Activated T-cell treated with anti-CD3 and anti-CD28 coated beads for 48 hours (primary cell): ENCODE data around the gene KRTAP4-9.
"Not testable (repeated sequence)": the region's sequence is repeated elsewhere in the genome, so short reads cannot be mapped to it uniquely, and the experiment has no call there.

ENCODE experiments used
- DNase-seq: peaks from one replicate; pipeline ENCODE4 v3.0.0-alpha.2; 2020; ENCODE audit warnings: low read depth

The KRTAP4-9 gene

DNA sequence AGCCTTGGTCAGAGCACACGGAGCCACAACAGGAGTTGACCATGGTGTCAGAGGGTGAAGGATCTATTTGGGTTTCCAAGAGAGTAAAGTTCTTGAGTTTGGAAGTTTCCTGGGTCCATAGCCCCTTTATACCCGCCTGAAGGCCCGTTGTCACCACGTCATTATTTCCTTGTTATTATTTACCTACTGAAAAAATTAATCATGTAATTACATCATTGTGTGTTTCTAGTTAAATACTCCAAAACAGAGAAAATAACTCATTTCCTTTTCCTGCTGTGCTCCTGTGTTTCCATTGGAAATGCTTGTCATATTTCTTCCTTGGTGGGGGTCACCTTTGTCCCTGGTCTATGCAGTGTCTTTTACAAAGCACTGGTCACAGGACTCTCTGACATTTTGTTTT is 7.1 kb upstream of the KRTAP4-9 start, which contains the start of gene KRTAP4-8:
KRTAP4-8 (minus strand) TSS at position 101 of the 400 bp plus-strand sequence; CDS start at position 43, 58 bp downstream.
- no peak for DNase-seq

DNA sequence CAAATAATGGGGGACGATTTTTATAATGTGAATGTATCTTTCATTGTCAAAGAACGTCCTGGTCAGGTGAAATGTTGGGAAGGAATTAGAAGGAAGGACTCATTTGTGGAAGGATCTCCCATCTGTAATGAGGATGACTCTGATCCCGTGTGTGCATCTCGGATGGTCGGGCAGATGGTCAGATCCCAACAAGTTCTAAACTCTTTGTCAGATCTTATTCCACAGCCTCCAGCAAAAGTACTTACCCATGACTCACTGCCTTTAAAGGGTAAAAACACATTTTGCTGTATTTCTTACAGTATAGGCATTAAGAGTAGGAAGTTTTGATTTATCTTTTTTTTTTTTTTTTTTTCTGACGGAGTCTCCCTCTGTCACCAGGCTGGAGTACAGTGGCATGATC is 6.7 kb upstream of the KRTAP4-9 start:
- no peak for DNase-seq

DNA sequence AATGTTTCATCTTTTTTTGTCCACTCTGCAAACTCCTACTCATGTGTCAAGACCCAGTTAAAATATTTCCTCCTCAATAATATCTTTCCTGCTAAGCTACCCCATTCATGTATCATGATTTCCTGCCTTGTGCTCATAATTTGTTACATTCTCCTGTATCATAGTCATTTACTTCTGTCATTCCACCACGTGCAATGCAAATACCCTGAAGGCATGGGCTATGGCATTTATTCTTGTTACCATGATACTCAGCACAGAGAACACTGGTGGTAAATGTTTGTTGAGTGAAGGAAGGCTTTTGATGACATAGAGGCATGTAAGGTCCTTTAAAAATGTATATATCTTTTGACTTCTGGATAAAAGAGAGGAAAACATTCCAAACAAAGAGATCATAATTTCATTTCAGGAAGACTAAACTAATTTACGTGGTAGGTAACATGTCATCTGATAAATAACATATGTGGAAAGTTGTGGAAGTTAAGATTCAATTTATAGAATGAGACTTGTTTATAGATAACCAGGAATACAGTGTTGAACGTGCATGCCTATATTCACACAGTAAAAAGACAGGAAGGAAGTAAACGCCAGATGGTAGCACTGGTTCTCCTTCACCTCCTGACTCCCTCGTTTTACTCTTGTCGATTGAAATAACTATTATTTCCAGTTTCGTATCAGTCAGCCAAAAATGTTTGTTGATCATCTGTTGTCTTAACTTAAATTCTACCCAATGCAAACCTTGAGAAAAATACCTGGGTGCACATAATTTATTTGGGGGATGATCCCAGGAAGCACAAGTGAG is 5.3 kb upstream of the KRTAP4-9 start:
- DNase-seq, result not testable (repeated sequence)

DNA sequence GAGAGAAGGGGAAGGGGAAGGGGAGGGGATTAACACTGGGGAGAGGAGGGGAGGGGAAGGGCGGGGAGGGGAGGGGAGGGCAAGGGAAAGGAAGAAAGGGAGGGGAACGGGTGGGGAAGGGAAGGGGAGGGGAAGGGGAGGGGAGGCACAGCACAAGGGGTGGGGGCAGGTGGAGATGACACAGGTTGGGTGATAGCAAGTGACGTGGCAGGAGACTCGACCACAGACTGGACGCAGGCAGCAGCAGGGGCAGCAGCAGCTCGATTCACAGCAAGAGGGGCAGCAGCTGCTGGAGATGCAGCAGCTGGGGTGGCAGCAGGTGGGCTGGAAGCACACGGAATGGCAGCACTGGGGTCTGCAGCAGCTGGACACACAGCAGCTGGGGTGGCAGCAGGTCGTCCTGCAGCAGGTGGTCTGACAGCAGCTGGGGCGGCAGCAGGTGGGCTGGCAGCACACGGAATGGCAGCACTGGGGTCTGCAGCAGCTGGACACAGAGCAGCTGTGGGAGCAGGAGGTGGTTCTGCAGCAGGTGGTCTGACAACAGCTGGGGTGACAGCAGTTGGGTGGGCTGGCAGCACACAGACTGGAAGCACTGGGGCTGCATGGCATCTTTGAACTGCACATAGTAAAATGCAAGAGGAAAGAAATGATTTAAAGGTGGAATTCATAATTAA is 3.5 kb upstream of the KRTAP4-9 start, which contains the start of gene KRTAP4-16:
KRTAP4-16 (minus strand) TSS at position 624 of the 674 bp plus-strand sequence; CDS start at position 624, 0 bp downstream.
- no peak for DNase-seq

DNA sequence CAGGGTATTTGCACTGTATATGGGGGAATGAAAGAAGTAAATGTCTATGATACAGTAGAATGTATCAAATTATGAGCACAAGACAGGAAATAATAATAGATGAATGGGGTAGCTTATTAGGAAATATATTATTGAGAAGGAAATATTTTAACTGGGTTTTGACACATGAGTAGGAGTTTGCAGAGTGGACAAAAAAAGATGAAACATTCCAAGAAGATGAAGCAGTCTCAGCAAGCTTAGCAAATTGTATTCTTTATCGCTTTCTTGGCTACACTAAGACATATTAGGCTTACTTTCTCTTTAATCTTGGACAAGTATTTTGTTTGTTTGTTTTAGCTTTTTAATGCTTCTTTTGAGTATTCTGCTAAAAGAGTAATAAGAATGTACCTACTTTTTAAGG is 1.3 kb upstream of the KRTAP4-9 start:
- DNase-seq, result no peak

DNA sequence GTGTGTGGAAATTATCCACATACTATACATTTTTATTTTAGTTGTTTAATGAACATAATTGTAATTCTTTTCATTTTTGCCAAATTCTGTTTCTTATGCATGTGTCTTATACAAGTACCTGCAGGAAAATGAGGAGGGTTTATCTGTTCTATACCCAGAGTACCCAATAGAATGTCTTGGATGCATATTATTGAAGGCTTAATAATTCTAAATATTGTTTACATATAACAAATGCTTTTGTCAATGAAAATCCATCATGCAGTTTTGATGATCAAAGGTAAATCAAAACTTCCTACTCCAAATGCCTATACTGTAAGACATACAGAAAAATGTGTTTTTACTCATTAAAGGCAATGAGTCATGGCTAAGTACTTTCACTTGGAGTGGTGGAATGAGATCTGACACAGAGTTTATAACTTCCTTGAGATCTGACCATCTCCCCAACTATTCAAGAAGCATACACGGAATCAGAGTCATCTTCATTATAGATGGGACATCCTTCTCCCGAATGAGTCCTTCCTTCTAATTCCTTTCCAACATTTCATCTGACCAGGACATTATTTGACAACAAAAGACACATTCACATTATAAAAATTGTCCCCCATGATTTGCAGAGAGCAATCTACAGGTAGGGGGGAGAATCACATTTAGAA is 677 bp upstream of the KRTAP4-9 start:
- DNase-seq, result not testable (repeated sequence)

DNA sequence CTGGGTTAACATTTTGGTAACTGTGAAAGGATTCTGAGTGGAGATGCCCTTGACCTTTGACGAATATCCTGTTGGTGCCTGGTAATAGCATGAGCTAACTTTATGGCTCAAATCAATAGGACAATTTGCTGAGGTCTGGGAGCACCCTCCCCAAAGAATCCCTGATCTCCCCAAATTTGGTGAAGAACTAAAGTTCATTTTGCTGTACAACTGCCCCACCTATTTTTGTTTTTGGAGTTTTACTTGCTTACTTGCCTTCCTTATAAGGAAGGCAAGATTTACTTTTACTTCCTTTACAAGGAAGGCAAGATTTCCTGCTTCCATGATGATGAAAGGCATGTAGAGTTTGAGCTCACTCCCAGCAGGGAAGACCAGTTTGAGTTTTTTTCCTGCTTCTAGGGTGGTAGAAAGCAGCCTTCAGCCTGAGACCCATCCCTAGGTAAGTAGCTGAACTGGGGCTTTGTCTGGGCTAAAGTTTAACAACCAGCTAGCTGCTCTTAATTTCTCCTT is 2.8 kb downstream of the KRTAP4-9 start:
- DNase-seq, result no peak

DNA sequence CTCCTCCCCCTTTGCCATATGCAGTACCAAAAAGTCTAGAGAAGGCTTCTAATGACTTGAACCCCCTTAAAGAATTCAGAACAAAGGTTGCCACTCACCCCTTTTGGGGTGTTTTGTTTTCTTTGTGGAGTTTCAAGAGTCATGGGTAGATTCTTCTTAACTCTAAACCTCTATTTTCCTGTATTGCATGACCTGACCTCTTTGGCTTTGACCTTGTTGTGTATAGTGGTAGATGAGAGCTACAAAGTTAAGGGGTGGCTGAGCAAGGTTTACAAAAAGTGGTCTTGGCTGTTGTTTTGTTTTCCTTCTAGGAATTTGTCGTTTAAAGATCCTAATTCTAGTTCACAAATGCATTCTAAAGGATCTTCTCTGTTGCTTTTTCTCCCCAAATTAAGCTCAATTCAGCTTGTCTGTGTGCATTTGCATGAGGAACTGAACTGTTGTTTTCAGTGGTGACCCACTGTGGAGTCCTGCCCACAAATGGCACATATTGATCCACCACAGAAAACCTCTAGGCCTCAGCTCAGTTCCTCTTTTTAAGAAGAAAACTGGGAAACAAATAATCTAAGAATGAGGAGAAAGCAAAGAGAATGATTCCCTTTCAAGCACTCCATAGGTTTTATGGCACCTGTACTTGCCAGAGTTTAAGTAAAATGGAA is 3.7 kb downstream of the KRTAP4-9 start:
- DNase-seq, result not testable (repeated sequence)

DNA sequence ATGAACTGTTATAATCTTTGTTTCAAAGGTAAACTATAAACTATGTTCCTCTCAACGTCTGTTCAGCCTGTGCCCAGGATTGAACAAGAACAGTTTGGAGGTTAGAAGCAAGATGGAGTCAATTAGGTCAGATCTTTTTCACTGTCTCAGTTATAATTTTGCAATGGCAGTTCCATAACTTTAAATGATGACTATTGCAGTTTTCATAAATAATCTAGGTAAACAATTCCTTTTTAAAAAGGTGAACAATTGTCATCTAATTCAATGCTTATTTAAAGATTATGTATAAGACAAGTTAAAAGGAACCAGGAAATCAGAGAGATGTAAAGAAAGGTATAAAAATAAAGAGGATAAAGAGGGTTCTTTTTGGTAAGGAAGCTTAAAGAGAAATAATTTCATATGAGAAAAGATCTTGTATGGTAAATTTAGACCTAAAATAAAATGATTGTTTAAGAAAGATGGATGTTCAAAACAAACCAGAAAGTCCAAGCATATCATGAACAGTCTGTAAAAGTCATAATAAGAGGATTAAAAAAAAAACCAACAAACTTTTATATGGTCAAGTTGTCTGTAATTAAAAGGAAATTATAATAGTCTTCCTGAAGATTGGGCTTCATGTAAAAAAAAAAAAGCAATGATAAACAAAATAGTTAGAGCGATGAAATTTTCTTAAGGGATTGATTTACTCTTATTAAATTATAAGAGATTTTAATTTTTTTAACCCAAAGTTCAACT is 6.1 kb downstream of the KRTAP4-9 start:
- DNase-seq, result no peak

DNA sequence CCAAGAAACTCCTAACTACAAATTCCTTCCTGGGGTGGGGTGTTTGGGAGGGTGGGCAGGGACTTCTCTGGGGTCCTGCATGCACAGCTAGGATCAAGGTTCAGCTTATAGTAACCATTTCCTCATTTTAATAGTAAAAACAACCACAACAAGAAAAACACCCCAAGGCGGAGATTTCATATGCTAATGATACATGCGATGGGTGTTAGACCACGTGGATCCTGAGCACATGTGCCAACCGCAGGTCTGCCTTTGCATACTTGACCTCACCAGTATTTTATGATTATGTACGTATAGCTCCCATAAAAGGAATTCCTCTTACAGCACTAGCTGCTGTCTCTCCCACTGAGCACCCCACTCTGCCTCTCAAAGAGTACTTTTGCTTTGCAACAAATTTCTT is 11.1 kb downstream of the KRTAP4-9 start:
- no peak for DNase-seq

DNA sequence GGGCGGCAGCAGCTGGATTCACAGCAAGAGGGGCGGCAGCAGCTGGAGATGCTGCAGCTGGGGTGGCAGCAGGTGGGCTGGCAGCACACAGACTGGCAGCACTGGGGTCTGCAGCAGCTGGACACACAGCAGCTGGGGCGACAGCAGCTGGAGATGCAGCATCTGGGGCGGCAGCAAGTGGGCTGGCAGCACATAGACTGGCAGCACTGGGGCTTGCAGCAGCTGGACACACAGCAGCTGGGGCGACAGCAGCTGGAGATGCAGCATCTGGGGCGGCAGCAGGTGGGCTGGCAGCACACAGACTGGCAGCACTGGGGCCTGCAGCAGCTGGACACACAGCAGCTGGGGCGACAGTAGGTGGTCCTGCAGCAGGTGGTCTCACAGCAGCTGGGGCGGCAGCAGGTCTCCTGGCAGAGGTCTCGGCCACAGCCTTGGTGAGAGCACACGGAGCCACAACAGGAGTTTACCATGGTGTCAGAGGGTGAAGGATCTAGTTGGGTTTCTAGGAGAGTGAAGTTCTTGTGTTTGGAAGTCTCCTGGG is 12.7 kb downstream of the KRTAP4-9 start, which contains the start of gene KRTAP4-11:
KRTAP4-11 (minus strand) TSS at position 528 of the 541 bp plus-strand sequence; CDS start at position 470, 58 bp downstream.
- DNase-seq, result not testable (repeated sequence)

DNA sequence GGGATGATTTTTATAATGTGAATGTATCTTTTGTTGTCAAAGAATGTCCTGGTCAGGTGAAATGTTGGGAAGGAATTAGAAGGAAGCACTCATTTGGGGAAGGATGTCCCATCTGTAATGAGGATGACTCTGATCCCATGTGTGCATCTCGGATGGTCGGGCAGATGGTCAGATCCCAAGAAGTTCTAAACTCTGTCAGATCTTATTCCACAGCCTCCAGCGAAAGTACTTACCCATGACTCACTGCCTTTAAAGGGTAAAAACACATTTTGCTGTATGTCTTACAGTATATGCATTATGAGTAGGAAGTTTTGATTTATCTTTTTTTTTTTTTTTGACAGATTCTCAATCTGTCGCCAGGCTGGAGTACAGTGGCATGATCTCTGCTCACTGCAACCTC is 13.5 kb downstream of the KRTAP4-9 start:
- DNase-seq, result no peak

DNA sequence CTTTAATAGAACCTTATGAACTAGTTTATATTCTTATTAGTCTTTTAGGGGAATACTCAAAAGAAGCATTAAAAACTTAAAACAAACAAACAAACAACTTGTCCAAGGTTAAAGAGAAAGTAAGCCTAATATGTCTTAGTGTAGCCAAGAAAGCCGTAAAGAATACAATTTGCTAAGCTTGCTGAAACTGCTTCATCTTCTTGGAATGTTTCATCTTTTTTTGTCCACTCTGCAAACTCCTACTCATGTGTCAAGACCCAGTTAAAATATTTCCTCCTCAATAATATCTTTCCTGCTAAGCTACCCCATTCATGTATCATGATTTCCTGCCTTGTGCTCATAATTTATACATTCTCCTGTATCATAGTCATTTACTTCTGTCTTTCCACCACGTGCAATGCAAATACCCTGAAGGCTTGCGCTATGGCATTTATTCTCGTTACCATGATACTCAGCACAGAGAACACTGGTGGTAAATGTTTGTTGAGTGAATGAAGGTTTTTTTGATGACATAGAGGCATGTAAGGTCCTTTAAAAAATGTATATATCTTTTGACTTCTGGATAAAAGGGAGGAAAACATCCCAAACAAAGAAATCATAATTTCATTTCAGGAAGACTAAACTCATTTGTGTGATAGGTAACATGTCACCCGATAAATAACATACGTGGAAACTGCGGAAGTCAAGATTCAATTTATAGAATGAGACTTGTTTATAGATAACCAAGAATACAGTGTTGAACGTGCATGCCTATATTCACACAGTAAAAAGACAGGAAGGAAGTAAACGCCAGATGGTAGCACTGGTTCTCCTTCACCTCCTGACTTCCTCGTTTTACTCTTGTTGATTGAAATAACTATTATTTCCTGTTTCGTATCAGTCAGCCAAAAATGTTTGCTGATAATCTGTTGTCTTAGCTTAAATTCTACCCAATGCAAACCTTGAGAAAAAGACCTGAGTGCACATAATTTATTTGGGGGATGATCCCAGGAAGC is 14.8 kb downstream of the KRTAP4-9 start:
- DNase-seq, result not testable (repeated sequence)

DNA sequence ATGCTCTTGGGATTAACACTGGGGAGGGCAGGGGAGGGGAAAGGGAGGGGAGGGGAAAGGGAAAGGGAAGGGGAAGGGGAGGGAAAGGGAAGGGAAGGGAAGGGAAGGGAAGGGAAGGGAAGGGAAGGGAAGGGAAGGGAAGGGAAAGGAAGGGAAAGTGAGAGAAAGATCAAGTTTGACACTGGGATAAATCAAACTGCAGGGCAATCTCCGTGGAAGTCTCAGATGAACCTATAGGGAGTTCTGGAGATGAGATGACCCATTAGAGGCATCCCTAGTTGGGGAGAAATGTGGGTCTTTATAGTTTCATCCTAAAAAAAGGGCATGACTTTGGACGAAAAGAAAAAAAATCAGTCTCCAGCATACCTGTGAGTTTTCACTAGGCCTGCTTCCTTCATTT is 16.6 kb downstream of the KRTAP4-9 start:
- DNase-seq, result no peak

DNA sequence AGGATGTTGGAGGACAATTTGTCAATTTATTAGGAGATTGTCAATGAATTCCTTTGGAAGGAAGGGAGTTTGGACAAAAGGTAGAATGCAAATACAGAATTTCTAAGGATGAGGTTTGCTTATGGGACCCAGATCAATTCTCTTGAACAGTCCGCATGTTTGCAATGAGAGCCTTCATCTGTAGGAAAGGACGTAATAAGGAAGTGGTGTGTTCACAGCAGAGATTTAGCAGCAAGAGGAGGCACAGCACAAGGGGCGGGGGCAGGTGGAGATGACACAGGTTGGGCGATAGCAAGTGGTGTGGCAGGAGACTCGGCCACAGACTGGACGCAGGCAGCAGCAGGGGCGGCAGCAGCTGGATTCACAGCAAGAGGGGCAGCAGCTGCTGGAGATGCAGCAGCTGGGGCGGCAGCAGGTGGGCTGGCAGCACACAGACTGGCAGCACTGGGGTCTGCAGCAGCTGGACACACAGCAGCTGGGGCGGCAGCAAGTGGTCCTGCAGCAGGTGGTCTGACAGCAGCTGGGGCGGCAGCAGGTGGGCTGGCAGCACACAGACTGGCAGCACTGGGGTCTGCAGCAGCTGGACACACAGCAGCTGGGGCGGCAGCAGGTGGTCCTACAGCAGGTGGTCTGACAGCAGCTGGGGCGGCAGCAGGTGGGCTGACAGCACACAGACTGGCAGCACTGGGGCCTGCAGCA is 18.3 kb downstream of the KRTAP4-9 start:
- not testable (repeated sequence) for DNase-seq

DNA sequence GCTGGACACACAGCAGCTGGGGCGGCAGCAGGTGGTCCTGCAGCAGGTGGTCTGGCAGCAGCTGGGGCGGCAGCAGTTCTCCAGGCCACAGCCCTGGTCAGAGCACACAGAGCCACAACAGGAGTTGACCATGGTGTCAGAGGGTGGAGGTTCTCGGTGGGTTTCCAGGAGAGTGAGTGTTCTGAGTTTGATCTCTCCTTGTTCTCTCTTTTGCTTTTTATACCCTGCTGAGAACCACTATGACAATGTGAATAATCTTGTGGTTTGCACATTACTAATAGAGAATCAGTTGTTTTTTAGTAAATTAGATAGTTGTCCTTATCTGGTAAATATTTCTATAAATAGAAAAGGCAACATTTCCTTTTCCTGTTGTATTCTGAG is 18.8 kb downstream of the KRTAP4-9 start, which contains the start of gene KRTAP4-12:
KRTAP4-12 (minus strand) TSS at position 192 of the 381 bp plus-strand sequence; CDS start at position 132, 60 bp downstream.
- DNase-seq, result not testable (repeated sequence)

DNA sequence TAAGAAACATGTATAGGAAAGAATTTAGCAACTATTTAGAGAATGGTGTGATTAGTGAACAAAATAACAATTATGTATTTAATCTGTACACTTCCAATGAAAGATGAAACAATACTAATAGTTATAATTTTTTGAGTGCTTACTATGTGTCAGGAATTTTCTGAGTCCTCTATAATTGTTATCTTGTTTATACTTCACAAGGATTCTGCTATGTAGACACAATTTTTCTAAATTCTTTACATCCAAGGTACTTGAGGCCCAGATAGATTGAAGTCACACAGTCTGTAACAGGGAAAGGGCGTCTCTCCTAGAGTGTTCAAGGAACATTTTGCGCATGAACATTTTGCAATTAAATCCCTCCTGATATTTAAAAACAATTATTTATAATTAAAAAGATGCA is 19.9 kb downstream of the KRTAP4-9 start:
- no peak for DNase-seq

DNA sequence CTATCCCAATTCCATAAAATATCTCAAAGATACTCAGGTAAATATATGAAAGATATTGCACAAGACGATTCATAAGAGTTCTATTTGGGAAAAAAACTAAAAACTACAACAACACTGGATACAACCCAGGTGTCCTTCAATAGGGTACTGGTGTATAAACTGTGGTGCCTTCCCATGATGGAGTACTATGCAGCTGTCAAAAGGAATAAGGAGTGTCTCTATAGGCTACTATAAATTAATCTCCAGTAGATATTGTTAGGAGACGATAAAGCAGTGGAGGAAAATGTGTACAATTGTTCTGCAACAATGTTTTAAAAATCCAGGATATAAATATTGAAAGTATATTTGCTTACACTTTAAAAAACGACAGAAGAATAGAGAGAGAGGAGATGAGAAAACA is 21.2 kb downstream of the KRTAP4-9 start:
- DNase-seq, result no peak

DNA sequence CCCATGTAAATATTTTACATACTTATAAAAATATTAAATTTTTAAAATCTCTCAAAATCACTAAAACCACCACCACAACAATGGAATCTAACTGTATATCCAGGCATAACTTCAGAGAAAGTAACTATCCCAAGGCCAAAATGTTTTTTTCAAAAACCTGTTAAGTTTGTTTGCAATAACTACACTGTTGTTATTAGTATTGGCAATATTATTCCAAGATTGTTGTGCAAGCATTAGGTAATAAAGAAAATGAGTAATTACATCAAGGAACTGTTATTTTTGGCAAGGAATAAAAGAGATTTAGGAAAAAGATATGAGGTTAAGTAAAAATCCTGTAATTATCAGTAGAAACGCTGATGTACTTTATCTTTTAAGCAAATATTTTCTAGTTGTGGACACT is 22.2 kb downstream of the KRTAP4-9 start:
- no peak for DNase-seq
